Activated T-cell treated with anti-CD3 and anti-CD28 coated beads, Interleukin-2, amount 50 U/mL, for 72 hours (primary cell): ENCODE results near the gene PLXNB3. TPM values are rescaled to one million over a fixed set of nuclear protein-coding genes. Genes with fewer than 3 reads are reported as not detected.
"Not testable (repeated sequence)": the region's sequence is repeated elsewhere in the genome, so short reads cannot be mapped to it uniquely, and the experiment has no call there.

Source experiments
- ATAC-seq, 2 donors: fragments of 150-1000 bp; cut with Tn5 transposase; replicated peaks in 1 of 2; 2 replicates each; pipeline ENCODE4 v1.10.0; 2021; ENCODE audit warnings: moderate library complexity in 2 of 2, mild to moderate bottlenecking in 1 of 2
- DNase-seq, 2 donors: peaks; one replicate each; pipeline ENCODE4 v3.0.0; 2021 to 2022; ENCODE audit warnings: mixed read lengths in 1 of 2
- H3K27ac Mint-ChIP-seq: one replicate; pipeline ENCODE4 v1.8.0; 2022; ENCODE audit warnings: mild to moderate bottlenecking, moderate library complexity, mixed read lengths
- H3K27me3 Mint-ChIP-seq: one replicate; pipeline ENCODE4 v1.8.0; 2022; ENCODE audit warnings: low read depth, mixed read lengths
- H3K36me3 Mint-ChIP-seq, 2 donors: one replicate each; pipeline ENCODE4 v1.8.0; 2022; ENCODE audit warnings: mixed read lengths in 2 of 2, mild to moderate bottlenecking in 1 of 2; ENCODE audit not compliant: insufficient read depth in 2 of 2
- H3K4me1 Mint-ChIP-seq: one replicate; pipeline ENCODE4 v1.8.0; 2022; ENCODE audit warnings: low read depth, mixed read lengths
- H3K4me3 Mint-ChIP-seq, 2 donors: one replicate each; pipeline ENCODE4 v1.8.0; 2022; ENCODE audit warnings: mild to moderate bottlenecking in 2 of 2, mixed read lengths in 2 of 2, moderate library complexity in 2 of 2
- H3K9me3 Mint-ChIP-seq, 2 donors: one replicate each; pipeline ENCODE4 v1.8.0; 2022; ENCODE audit warnings: mixed read lengths in 2 of 2
- total RNA-seq, 2 donors: library from RNA; stranded (reverse); gene quantifications; one replicate each; pipeline ENCODE4 v1.2.3, GENCODE V29; 2022

Gene PLXNB3
- total RNA-seq, 2 donors from 2014 or later = 0.77 to 1.7 TPM

DNA sequence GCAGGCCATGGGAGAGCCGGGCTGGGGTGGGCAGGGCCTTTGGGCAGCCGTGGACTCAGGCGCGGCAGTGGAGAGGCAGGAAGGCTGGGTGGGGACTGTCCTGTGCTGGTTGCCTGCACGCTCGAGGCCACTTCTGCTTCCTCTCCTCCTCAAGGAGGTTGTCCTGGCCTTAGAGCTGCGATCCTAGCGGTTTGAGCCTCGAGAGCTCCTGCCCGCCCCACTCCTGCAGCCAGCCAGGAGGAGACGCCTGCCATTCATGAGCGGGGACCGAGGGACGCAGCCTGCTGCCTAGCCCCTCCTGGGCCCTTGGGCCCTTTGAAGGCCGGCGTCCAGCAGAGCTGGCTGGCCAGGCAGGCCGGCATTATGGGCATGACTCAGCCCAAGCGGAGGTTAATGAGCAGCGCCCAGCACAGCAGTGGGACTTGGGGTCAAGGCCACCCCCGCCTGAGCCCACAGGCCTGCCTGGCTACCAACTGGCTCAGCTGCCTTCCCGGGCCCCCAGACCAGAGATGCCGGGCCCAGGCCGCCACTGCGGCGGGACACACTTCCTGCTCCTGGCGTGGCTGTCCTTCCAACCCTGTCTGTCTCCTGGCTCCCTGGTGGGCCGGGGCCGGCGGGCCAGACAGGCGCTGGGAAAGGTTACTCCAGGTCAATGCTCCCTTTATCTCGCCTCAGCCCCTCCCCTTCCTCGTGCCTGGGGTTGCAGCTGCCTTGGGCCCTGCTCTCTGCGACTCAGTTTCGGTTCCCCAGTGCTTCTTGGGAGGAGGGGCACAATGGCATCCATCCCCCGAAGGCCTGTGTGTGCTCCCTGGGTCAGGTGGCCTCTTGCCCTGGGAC is 37.5 kb upstream of the PLXNB3 start:
- peaks cover 8% of the 10 kb centered on the region for H3K27me3 Mint-ChIP-seq
- peaks cover 30% of the 10 kb centered on the region for H3K4me1 Mint-ChIP-seq
- peak; percentile 24 to 29 for DNase-seq
- peaks cover 0 to 3% of the 10 kb centered on the region in 2 donors for H3K36me3 Mint-ChIP-seq
- H3K4me3 Mint-ChIP-seq = peak overlapping the region; percentile 65 to 67
- peaks cover 0 to under 1% of the 10 kb centered on the region in 2 donors for H3K9me3 Mint-ChIP-seq
- ATAC-seq = no peak
- peak overlapping the region; percentile 33 for H3K27ac Mint-ChIP-seq

DNA sequence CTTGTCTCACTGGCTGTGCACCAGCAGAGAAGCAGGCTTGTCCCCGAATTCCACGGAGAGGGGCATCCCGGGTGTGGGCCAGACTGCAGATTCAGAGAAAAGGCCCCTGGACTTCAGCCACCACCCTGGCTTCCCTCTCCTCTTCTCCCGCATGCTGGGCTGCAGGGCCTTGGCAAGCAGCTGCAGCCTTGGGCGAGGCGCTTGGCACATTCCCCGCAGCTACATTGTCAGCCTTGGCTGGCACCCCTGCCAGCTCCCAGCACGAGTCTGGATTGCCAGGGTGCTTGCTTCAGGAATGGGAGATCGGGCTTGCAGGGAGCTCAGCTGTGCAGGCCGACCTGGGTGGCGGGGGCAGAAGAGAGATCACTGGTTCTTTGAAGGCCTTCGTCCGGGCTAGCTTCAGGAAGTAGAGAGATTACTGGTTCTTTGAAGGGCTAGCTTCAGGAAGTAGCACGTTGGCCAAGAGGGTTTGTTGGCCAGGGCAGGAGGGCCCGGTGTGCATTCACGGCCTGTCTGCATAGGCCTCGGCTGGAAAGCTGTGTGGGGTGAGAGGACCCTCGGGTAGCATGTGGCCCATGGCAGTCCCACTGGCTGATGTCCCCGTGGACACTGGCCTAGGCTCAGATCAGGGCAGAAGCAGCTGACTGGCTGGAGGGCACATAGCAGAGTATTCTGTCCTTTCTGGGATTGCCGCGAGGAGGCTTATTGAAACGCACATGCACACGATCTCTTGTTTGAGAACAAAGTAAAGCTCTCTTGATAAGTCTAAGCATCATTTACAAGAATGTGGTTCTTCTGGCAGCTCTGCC is 36.7 kb upstream of the PLXNB3 start:
- ATAC-seq (no peak), DNase-seq (no peak)
- Mint-ChIP-seq H3K4me3 (peak overlapping the region; percentile 65 to 67), H3K27ac (peak overlapping the region; percentile 33), H3K4me1 (peaks cover 28% of the 10 kb centered on the region), H3K9me3 (peaks cover 0 to 5% of the 10 kb centered on the region in 2 donors), H3K36me3 (peaks cover 4 to 6% of the 10 kb centered on the region in 2 donors), H3K27me3 (peaks cover 11% of the 10 kb centered on the region)

DNA sequence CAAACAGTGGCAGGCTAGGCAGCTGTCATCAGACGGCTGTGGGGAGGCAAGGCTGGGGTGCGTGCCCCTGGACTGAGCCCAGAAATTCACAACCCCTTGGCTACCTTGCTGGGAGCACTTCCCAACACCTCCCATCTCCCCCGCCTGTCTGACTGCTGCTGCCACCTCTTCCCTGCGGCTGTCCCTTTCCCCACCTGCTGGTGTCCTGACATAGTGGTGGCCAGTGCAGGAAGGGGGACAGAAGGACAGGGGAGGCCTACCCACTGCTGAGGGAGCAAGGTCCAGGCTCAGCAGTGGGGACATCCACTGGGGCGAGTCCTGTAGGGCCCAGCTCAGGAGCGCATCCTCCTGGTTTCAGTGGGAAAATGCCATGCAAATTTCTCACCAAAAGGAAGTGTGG is 36.0 kb upstream of the PLXNB3 start:
- DNase-seq = no peak
- no peak overlapping the region for H3K27ac Mint-ChIP-seq
- H3K36me3 Mint-ChIP-seq = peaks cover 4% of the 10 kb centered on the region in 2 donors
- ATAC-seq = no peak
- H3K9me3 Mint-ChIP-seq = peaks cover 0 to 5% of the 10 kb centered on the region in 2 donors
- no peak overlapping the region for H3K4me3 Mint-ChIP-seq
- peaks cover 11% of the 10 kb centered on the region for H3K27me3 Mint-ChIP-seq
- peaks cover 21% of the 10 kb centered on the region for H3K4me1 Mint-ChIP-seq

DNA sequence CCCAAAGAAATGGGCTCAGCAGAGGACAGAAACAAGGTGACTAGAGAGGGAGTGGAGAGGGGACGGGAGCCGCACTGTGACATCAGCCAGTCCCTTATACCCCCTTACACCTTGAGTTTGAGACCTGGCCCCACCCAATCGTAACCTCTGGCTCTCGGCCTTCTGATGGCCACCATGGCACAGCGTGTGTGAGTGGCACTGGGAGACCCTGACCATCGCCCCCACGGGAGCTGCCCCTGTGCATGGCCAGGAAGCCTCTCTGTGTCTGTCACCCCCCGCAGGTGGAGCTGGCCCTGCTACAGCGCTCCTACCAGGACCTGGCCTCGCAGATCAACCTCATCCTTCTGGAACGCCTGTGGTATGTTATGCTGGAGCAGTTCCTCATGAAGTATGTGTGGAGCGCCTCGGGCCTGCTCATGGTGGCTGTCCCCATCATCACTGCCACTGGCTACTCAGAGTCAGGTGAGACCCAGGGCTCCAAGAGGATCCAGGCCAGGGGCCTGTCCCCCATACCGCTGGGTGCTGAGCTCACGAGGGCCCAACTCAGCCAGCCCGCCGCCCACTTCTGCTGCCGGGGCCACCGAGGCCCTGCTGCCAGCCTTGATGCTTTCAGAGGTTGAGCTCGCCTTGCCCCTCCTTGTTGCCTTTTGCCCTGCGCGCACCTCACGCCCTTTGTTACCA is 35.0 kb upstream of the PLXNB3 start:
- peaks cover 0 to 5% of the 10 kb centered on the region in 2 donors for H3K9me3 Mint-ChIP-seq
- H3K36me3 Mint-ChIP-seq = peaks cover 4% of the 10 kb centered on the region in 2 donors
- no peak overlapping the region for H3K27ac Mint-ChIP-seq
- DNase-seq (no peak), ATAC-seq (no peak)
- peaks cover 21% of the 10 kb centered on the region for H3K4me1 Mint-ChIP-seq
- H3K27me3 Mint-ChIP-seq = peaks cover 11% of the 10 kb centered on the region
- H3K4me3 Mint-ChIP-seq = no peak overlapping the region

DNA sequence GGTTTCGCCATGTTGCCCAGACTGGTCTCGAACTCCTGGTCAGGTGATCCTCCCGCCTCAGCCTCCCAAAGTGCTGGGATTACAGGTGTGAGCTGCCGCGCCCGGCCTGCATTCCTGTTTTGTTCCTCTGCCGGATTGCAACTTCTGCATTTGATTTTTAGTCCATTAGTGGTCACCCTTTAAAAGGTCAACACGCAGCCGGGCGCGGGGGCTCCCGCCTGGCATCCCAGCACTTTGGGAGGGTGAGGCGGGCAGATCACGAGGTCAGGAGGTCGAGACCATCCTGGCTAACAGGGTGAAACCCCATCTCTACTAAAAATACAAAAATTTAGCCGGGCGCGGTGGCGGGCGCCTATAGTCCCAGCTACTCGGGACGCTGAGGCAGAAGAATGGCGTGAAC is 33.9 kb upstream of the PLXNB3 start:
- Mint-ChIP-seq H3K27me3 (peaks cover 11% of the 10 kb centered on the region), H3K4me1 (peaks cover 23% of the 10 kb centered on the region)
- DNase-seq, ATAC-seq, H3K27ac Mint-ChIP-seq, H3K4me3 Mint-ChIP-seq, H3K36me3 Mint-ChIP-seq, H3K9me3 Mint-ChIP-seq: not testable (repeated sequence)

DNA sequence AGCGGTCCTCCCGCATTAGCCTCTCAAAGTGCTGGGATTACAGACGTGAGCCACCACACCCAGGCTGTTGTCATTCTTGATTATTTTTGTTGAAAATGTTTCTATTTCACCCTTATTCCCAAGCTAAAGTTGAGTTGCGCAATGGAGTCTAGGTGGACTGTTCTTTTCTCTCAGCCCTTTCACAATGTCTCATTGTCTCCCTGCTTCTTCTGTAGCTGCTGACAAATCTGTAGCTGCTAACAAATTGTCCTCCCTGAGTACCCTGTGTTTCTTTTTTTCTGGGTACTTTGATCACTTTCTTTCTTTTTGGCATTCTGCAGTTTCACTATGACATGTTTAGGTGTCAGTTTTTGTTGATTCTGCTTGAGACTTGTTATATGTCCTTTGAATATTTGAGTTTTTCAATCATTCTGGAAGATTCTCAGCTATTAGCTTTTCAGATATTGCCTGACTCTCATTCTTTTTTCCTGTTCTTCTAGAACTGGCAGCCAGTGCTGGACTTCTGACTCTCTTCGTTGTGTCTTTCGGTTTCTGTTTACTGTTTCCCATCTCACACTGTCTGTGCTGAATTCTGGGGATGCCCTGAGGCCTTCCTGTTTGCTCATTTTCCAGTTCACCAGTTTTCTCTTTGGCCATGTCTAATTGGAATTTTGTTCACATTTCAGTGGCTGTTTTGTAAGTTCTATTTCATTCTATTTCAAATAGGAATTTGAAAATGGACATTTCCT is 32.8 kb upstream of the PLXNB3 start:
- peak in 1 of 2 donors; percentile 43 for ATAC-seq
- Mint-ChIP-seq H3K36me3 (peaks cover 4 to 5% of the 10 kb centered on the region in 2 donors), H3K27ac (peak overlapping the region; percentile 45), H3K4me1 (peaks cover 30% of the 10 kb centered on the region), H3K4me3 (peak overlapping the region in 1 of 2 donors; percentile 67), H3K27me3 (peaks cover 11% of the 10 kb centered on the region), H3K9me3 (peaks cover 2 to 8% of the 10 kb centered on the region in 2 donors)
- no peak for DNase-seq

DNA sequence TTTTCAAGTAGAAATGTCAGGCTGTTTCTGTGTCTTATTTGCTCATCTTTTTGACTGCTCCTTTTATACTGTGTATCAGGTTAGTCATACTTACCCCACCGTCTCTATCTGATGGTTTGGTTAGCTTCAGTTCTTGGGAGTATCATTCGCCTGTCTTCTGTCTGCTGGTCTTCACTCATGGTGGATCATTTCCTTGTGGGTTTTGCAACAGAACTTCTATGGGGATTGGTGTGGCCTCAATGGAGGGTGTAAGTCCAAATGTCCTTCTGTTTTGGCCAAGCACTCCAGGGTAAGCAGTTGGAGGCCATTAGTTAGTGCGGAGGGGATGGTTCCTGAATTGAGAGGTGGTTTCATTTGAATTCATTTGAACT is 32.2 kb upstream of the PLXNB3 start:
- Mint-ChIP-seq H3K36me3 (peaks cover 4 to 5% of the 10 kb centered on the region in 2 donors), H3K9me3 (peaks cover 2 to 8% of the 10 kb centered on the region in 2 donors), H3K4me1 (peaks cover 30% of the 10 kb centered on the region), H3K4me3 (peak overlapping the region in 1 of 2 donors; percentile 67), H3K27ac (peak overlapping the region; percentile 61), H3K27me3 (peaks cover 11% of the 10 kb centered on the region)
- ATAC-seq = no peak
- DNase-seq = no peak

DNA sequence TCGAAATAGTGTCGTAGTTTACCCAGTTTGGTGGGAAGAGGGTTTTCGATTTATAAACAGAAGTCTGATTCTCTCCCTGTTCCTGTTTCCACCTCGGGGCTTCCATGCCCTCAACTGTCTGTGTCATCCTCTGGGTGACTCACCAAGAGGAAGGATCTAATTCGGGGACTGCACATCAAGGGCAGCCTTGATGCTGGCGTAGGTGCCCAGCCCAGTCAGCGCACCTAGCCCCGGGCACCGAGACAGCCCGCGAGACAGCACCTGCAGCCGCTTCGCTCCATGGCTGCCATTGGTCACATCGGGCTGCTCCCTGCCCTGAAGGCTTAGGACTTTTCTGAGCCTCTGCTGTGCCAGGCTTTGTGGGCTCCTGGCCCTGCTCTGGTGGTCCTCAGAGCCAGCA is 31.6 kb upstream of the PLXNB3 start:
- no peak for DNase-seq
- Mint-ChIP-seq H3K4me3 (no peak overlapping the region), H3K27ac (no peak overlapping the region), H3K4me1 (peaks cover 24% of the 10 kb centered on the region), H3K27me3 (peaks cover 11% of the 10 kb centered on the region), H3K9me3 (peaks cover 2 to 8% of the 10 kb centered on the region in 2 donors), H3K36me3 (peaks cover 4 to 5% of the 10 kb centered on the region in 2 donors)
- no peak for ATAC-seq

DNA sequence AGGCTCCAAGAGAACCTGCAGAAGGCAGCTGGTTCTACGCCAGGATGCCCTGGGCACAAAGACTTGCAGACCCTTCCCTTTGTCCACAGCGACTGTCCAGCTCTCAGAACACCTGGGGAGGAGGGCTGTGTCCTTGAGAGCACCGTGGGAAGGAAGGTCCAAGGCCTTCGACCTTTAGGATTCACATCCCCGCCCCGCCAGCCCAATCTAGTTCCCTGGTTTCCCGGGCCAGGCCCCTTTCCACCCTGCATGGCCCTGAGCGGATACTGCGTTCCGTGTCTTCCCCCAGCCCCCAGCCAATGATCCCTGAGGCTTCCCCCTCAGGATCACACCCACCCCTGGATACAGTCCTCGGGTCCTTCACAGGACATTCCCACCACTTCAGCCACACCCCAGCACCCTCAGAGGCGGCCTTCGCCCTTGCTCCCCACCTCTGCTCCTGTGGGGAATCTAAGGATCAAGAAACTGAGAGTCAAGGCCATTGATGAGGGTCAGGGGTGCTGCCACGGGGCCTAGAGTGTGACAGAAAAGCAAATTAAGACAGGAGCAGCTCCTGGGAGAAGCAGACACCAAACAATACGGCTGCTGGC is 30.3 kb upstream of the PLXNB3 start:
- Mint-ChIP-seq H3K27ac (no peak overlapping the region), H3K9me3 (peaks cover 2 to 8% of the 10 kb centered on the region in 2 donors), H3K36me3 (peaks cover 4 to 5% of the 10 kb centered on the region in 2 donors), H3K4me1 (peaks cover 24% of the 10 kb centered on the region), H3K27me3 (peaks cover 11% of the 10 kb centered on the region), H3K4me3 (no peak overlapping the region)
- DNase-seq (no peak), ATAC-seq (no peak)

DNA sequence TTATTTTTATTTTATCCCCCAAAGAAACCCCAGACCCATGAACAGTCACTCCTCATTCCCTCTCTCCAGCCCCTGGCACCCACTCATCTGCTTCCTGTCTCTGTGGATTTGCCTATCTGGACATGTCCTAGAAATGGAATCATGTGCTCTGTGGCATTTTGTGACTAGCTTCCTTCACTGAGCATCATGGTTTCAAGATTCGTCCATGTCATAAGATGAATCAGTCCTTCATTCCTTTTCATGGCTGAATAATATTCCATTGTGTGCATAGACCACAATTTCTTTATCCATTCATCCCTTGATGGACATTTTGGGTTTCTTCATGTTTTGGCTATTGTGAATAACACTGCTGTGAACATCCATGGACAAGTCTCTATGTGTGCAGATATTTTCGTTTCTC is 29.2 kb upstream of the PLXNB3 start:
- Mint-ChIP-seq H3K4me1 (peaks cover 24% of the 10 kb centered on the region), H3K27ac (no peak overlapping the region), H3K9me3 (peaks cover 2 to 8% of the 10 kb centered on the region in 2 donors), H3K36me3 (peaks cover 4 to 5% of the 10 kb centered on the region in 2 donors), H3K4me3 (no peak overlapping the region), H3K27me3 (peaks cover 7% of the 10 kb centered on the region)
- ATAC-seq (no peak), DNase-seq (no peak)

DNA sequence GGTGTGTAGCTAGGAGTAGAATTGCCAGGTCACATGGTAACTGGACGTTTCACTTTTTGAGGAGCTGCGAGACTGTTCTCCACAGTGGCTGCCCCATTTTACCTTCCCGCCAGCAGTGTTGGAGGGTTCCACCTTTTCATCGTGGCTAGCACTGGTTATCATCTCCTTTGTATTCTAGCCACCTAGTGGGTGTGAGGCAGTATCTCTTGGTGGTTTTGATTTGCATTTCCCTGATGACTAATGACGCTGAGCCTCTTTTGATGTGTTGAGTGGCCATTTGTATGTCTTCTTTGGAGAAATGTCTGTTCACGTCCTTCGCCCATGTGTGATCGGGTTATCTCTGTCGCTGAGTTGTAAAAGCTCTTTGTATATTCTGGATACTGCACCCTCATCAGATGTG is 28.8 kb upstream of the PLXNB3 start:
- H3K9me3 Mint-ChIP-seq = peaks cover 2 to 8% of the 10 kb centered on the region in 2 donors
- DNase-seq (peak in 1 of 2 donors; percentile 11), ATAC-seq (peak; percentile 66 to 71)
- H3K4me1 Mint-ChIP-seq = peaks cover 27% of the 10 kb centered on the region
- peaks cover 4 to 5% of the 10 kb centered on the region in 2 donors for H3K36me3 Mint-ChIP-seq
- peaks cover 7% of the 10 kb centered on the region for H3K27me3 Mint-ChIP-seq
- H3K4me3 Mint-ChIP-seq = no peak overlapping the region
- H3K27ac Mint-ChIP-seq = no peak overlapping the region
